ENCODE measurements around the gene POLH.
"Not testable (repeated sequence)": the region's sequence is repeated elsewhere in the genome, so short reads cannot be mapped to it uniquely, and the experiment has no call there.

Gene POLH

DNA sequence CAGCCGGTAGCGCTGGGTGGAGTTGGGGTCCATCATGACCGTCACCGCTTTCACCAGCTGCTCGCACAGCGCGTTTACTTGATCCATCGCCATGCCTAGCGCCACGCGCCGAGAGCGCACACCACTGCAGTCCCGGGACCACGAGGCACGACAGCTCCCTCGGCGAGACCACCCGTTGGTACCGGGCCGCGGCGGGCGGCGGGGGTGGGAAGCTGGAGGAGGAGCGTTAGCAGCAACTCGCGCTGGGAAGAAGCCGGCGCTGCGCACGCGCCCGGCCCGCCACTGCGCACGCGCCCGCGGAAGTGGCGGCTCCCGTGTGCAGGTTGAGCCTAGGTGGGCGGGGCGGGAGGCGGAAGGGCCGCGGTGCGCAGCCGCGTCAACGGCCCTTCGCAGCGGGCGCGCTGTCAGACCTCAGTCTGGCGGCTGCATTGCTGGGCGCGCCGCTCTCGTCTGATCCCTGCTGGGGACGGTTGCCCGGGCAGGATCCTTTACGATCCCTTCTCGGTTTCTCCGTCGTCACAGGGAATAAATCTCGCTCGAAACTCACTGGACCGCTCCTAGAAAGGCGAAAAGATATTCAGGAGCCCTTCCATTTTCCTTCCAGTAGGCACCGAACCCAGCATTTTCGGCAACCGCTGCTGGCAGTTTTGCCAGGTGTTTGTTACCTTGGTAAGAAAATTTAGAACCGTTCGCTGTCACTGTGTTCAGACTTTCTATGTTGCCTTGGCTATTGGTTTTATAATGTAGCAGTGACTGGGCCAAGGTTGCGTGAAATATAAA lies at the start of gene POLH, which contains the start of gene XPO5:
Gene POLH, plus strand, starts transcription at position 414 of the 780 bp plus-strand sequence. CDS start 6,135 bp downstream, outside the sequence.
Gene XPO5, minus strand, starts transcription at position 267 of the 780 bp plus-strand sequence. Its CDS starts 174 bp downstream, at position 93.
- H3K4me1 ChIP-seq (ENCODE audit: control insufficient read depth, insufficient read depth, low read length), result peaks cover 7% of the 10 kb centered on the region
- peak within 1 kb of the TSS; percentile 98 for H3K9ac ChIP-seq (ENCODE audit: low read length)
- H3K4me3 ChIP-seq (ENCODE audit: low read length), result peak within 1 kb of the TSS; percentile 92
- H3K27me3 ChIP-seq (ENCODE audit: control insufficient read depth, insufficient read depth, low read length), result no peaks in the 10 kb centered on the region
- peaks cover 4% of the 10 kb centered on the region for H3K36me3 ChIP-seq (ENCODE audit: control insufficient read depth, insufficient read depth, low read length)
- peak within 1 kb of the TSS; percentile 72 for H3K27ac ChIP-seq (ENCODE audit: low read depth, low read length)

- Histone ChIP-seq H3K4me3 (ENCODE audit: low read length) (no peak overlapping the region), H3K27me3 (ENCODE audit: control insufficient read depth, insufficient read depth, low read length) (no peaks in the 10 kb centered on the region), H3K27ac (ENCODE audit: low read depth, low read length) (no peak overlapping the region), H3K9ac (ENCODE audit: low read length) (no peak overlapping the region), H3K36me3 (ENCODE audit: control insufficient read depth, insufficient read depth, low read length) (peaks cover 23% of the 10 kb centered on the region), H3K4me1 (ENCODE audit: control insufficient read depth, insufficient read depth, low read length) (no peaks in the 10 kb centered on the region)
These were observed 43.8 kb upstream of the POLH start for GRCh38 chr6:43532201-43532600.

DNA sequence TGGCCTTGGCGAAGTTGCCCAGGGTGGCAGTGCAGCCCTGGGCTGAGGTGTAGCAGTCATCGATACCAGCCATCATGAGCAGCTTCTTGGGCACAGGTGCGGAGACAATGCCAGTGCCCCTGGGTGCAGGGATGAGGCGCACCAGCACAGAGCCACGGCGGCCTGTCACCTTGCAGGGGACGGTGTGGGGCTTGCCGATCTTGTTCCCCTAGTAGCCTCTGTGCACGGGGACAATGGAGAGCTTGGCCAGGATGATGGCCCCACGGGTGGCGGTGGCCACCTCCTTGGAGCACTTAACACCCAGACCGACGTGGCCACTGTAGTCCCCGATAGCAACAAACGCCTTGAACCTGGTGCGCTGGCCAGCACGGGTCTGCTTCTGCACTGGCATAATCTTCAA lies 37.0 kb upstream of the POLH start:
- not testable (repeated sequence) for H3K4me3 ChIP-seq (ENCODE audit: low read length); H3K4me1 ChIP-seq (ENCODE audit: control insufficient read depth, insufficient read depth, low read length); H3K27ac ChIP-seq (ENCODE audit: low read depth, low read length); H3K27me3 ChIP-seq (ENCODE audit: control insufficient read depth, insufficient read depth, low read length); H3K36me3 ChIP-seq (ENCODE audit: control insufficient read depth, insufficient read depth, low read length); H3K9ac ChIP-seq (ENCODE audit: low read length)

DNA sequence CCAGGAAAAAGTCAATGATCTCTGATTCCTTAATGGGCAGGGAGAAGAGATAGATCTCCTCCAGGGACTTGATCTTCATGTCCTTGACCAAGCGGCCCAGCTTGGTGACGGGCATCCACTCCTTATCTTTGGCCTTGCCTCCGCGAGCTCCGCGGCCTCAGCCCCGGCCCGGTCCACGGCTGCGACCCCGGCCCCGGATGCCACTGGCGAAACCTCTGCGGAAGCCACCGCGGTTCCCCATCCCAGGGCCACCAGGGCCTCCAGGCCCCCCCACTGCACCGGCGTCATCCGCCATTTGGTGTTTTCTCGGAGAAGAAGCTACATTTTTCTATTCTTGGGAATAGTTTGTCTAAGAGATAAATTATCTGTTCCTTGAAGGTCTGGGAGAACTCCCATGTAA lies 36.6 kb upstream of the POLH start:
- H3K4me1 ChIP-seq (ENCODE audit: control insufficient read depth, insufficient read depth, low read length); H3K9ac ChIP-seq (ENCODE audit: low read length); H3K27me3 ChIP-seq (ENCODE audit: control insufficient read depth, insufficient read depth, low read length); H3K36me3 ChIP-seq (ENCODE audit: control insufficient read depth, insufficient read depth, low read length); H3K4me3 ChIP-seq (ENCODE audit: low read length); H3K27ac ChIP-seq (ENCODE audit: low read depth, low read length): not testable (repeated sequence)

- Histone ChIP-seq H3K4me3 (ENCODE audit: low read length) (no peak overlapping the region), H3K27ac (ENCODE audit: low read depth, low read length) (no peak overlapping the region), H3K36me3 (ENCODE audit: control insufficient read depth, insufficient read depth, low read length) (peaks cover 8% of the 10 kb centered on the region), H3K9ac (ENCODE audit: low read length) (no peak overlapping the region), H3K27me3 (ENCODE audit: control insufficient read depth, insufficient read depth, low read length) (no peaks in the 10 kb centered on the region), H3K4me1 (ENCODE audit: control insufficient read depth, insufficient read depth, low read length) (no peaks in the 10 kb centered on the region)
These were observed 35.5 kb upstream of the POLH start for GRCh38 chr6:43540507-43540906.

DNA sequence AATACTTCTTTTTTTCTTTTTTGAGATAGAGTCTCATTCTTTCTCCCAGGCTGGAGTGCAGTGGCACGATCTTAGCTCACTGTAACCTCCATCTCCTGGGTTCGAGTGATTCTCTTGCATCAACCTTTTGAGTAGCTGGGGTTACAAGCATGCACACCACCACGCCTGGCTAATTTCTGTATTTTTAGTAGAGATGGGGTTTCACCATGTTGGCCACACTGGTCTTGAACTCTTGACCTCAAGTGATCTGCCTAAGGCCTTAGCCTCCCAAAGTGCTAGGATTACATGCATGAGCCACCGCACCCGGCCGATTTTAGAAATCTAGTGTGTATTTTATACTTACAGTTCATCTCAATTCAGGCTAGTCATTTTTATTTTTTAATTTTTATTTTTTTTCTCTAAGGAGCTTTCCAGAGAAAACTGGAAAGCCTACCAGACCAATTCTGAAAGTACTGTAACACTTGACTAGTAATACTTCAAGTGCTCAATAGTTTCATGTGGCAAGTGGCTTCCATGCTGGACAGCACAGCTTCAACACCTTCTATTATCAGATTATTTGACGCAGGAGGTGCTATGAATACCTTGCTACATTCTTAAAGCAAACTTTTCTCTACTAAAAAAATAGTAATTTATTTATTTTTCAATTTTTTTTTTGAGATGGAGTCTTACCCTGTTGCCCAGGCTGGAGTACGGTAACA lies 34.1 kb upstream of the POLH start:
- Histone ChIP-seq H3K27me3 (ENCODE audit: control insufficient read depth, insufficient read depth, low read length) (no peaks in the 10 kb centered on the region), H3K4me1 (ENCODE audit: control insufficient read depth, insufficient read depth, low read length) (no peaks in the 10 kb centered on the region), H3K4me3 (ENCODE audit: low read length) (no peak overlapping the region), H3K27ac (ENCODE audit: low read depth, low read length) (no peak overlapping the region), H3K36me3 (ENCODE audit: control insufficient read depth, insufficient read depth, low read length) (peaks cover 8% of the 10 kb centered on the region), H3K9ac (ENCODE audit: low read length) (no peak overlapping the region)

DNA sequence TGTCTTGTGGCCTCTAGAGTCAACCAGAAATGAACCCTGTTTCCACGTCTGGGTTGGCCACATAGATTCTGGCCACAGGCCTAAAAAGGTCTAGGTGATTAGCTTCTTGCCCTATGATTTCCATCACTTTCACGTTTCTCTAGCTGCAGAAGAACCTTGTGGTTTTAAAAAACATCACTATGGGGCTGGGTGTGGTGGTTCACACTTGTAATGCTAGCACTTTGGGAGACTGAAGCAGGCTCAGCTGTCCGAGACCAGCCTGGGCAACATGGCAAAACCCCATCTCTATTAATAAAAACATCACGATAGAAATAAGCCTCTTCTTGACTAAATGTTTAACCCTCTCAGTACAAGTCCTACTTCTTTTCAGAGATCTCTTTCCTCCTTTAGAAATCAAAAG lies 31.5 kb upstream of the POLH start:
- Histone ChIP-seq H3K27ac (ENCODE audit: low read depth, low read length) (no peak overlapping the region), H3K9ac (ENCODE audit: low read length) (no peak overlapping the region), H3K4me3 (ENCODE audit: low read length) (no peak overlapping the region), H3K36me3 (ENCODE audit: control insufficient read depth, insufficient read depth, low read length) (peaks cover 17% of the 10 kb centered on the region), H3K4me1 (ENCODE audit: control insufficient read depth, insufficient read depth, low read length) (no peaks in the 10 kb centered on the region), H3K27me3 (ENCODE audit: control insufficient read depth, insufficient read depth, low read length) (no peaks in the 10 kb centered on the region)

DNA sequence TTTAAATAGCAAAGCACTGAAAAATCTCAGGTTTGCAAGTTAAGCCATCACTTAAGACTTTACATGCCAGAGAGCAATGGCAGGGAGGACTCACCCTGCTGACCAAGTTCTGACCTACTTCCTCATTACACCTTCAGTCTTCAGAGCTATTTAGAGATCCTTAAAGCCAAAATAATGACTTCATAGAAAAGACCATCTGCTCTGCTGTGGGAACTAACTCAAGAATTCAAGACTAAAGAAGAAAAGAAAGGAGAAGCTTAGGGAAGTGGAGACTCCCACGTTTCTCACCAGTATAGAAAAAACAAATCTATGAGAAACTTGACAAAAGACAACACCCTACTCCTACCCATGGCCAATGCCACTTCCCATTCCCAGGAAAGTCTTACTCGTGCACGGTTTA lies 28.8 kb upstream of the POLH start:
- Histone ChIP-seq H3K4me3 (ENCODE audit: low read length) (no peak overlapping the region), H3K36me3 (ENCODE audit: control insufficient read depth, insufficient read depth, low read length) (peaks cover 22% of the 10 kb centered on the region), H3K4me1 (ENCODE audit: control insufficient read depth, insufficient read depth, low read length) (no peaks in the 10 kb centered on the region), H3K9ac (ENCODE audit: low read length) (no peak overlapping the region), H3K27me3 (ENCODE audit: control insufficient read depth, insufficient read depth, low read length) (no peaks in the 10 kb centered on the region), H3K27ac (ENCODE audit: low read depth, low read length) (no peak overlapping the region)

GRCh38 chr6:43557620-43558019 lies 18.4 kb upstream of the POLH start:
- H3K4me3 ChIP-seq (ENCODE audit: low read length); H3K27ac ChIP-seq (ENCODE audit: low read depth, low read length); H3K27me3 ChIP-seq (ENCODE audit: control insufficient read depth, insufficient read depth, low read length); H3K9ac ChIP-seq (ENCODE audit: low read length); H3K4me1 ChIP-seq (ENCODE audit: control insufficient read depth, insufficient read depth, low read length): not testable (repeated sequence)
- H3K36me3 ChIP-seq (ENCODE audit: control insufficient read depth, insufficient read depth, low read length), result peaks cover 21% of the 10 kb centered on the region

DNA sequence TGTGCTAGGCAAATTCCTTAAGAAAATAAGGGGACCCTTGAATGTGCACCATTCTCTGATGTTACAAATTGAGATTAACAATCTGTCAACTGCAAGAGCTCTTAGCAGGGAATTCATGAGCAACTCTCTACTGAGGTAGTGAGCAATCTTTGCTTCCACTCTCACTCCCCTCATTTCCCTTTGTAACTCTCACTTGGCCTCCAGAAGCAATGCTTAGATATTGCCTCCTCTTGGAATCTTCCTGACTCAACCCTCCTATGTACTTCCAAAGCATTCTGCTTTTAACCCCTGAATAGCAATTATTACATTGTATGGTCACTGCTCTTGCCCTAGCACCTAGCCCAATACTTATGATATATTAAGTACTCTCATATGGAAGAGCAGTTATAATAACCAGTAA lies 16.7 kb upstream of the POLH start:
- H3K4me1 ChIP-seq (ENCODE audit: control insufficient read depth, insufficient read depth, low read length), result no peaks in the 10 kb centered on the region
- no peaks in the 10 kb centered on the region for H3K27me3 ChIP-seq (ENCODE audit: control insufficient read depth, insufficient read depth, low read length)
- H3K4me3 ChIP-seq (ENCODE audit: low read length), result no peak overlapping the region
- peaks cover 18% of the 10 kb centered on the region for H3K36me3 ChIP-seq (ENCODE audit: control insufficient read depth, insufficient read depth, low read length)
- no peak overlapping the region for H3K9ac ChIP-seq (ENCODE audit: low read length)
- no peak overlapping the region for H3K27ac ChIP-seq (ENCODE audit: low read depth, low read length)

DNA sequence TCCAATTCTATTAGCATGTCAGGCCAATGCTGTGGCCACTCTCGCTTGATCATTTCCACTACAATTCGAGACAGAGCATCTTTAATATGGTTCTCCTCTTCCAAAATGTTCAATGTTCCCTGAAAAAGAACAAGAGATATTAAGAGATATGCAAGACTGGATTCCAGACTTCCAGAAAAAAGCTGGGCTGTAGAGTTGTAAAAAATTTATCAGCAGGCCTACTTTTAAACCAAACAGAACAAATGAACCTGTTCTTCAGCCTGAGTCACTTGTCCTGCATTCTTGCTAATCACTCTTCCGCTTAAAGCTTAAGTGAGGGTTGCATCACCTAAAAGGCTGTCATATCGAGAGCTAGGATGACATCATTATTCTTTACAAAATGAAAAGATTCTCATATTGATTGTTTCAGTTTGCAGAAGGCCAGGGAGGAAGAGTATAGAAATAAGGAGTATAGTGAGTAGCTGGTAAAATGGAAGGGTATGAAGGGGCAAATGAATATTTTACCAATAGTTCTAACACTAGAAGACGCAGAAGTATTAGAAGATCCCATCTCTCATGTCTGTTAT lies 5.0 kb upstream of the POLH start:
- Histone ChIP-seq H3K4me3 (ENCODE audit: low read length) (no peak overlapping the region), H3K9ac (ENCODE audit: low read length) (no peak overlapping the region), H3K27me3 (ENCODE audit: control insufficient read depth, insufficient read depth, low read length) (no peaks in the 10 kb centered on the region), H3K4me1 (ENCODE audit: control insufficient read depth, insufficient read depth, low read length) (peaks cover 4% of the 10 kb centered on the region), H3K27ac (ENCODE audit: low read depth, low read length) (no peak overlapping the region), H3K36me3 (ENCODE audit: control insufficient read depth, insufficient read depth, low read length) (peaks cover 13% of the 10 kb centered on the region)

GRCh38 chr6:43572015-43572414 lies 4.0 kb upstream of the POLH start:
- no peak overlapping the region for H3K4me3 ChIP-seq (ENCODE audit: low read length)
- peaks cover 13% of the 10 kb centered on the region for H3K36me3 ChIP-seq (ENCODE audit: control insufficient read depth, insufficient read depth, low read length)
- no peak overlapping the region for H3K9ac ChIP-seq (ENCODE audit: low read length)
- no peak overlapping the region for H3K27ac ChIP-seq (ENCODE audit: low read depth, low read length)
- peaks cover 4% of the 10 kb centered on the region for H3K4me1 ChIP-seq (ENCODE audit: control insufficient read depth, insufficient read depth, low read length)
- no peaks in the 10 kb centered on the region for H3K27me3 ChIP-seq (ENCODE audit: control insufficient read depth, insufficient read depth, low read length)

Measured in rectal smooth muscle tissue (tissue), 1 donor.